WTC11 (cell line): ENCODE measurements around the gene MAP3K1. TPM values are rescaled to one million over a fixed set of nuclear protein-coding genes. Genes with fewer than 3 reads are reported as not detected.

Experiments
- ATAC-seq: fragments of 200-7000 bp; cut with Tn5 transposase; 2 replicates; pipeline ENCODE4 v1.10.0; 2021; ENCODE audit warnings: mild to moderate bottlenecking, moderate library complexity
- CTCF ChIA-PET: fragments of 300-600 bp; sonication (Branson Sonifier 250); formaldehyde crosslinking; loops from one replicate; lab custom pipeline; 2021; ENCODE audit warnings: antibody characterized with exemption; lab: Charles Lee
- POLR2A ChIA-PET: fragments of 350-600 bp; sonication (Branson Sonifier 250); formaldehyde crosslinking; loops from one replicate; lab custom pipeline; 2021; ENCODE audit warnings: antibody characterized with exemption; lab: Charles Lee
- DNase-seq: peaks from one replicate; pipeline ENCODE4 v3.0.0; 2021; ENCODE audit warnings: low spot score
- H3K27ac Mint-ChIP-seq: 2 replicates; pipeline ENCODE4 v1.8.0; 2021; ENCODE audit warnings: mixed read lengths
- H3K27me3 Mint-ChIP-seq: 2 replicates; pipeline ENCODE4 v1.8.0; 2021; ENCODE audit warnings: low read depth, mild to moderate bottlenecking, moderate library complexity, mixed read lengths
- H3K36me3 Mint-ChIP-seq: 2 replicates; pipeline ENCODE4 v1.8.0; 2021; ENCODE audit warnings: mixed read lengths
- H3K4me1 Mint-ChIP-seq: 2 replicates; pipeline ENCODE4 v1.8.0; 2022; ENCODE audit warnings: mixed read lengths
- H3K4me3 Mint-ChIP-seq: 2 replicates; pipeline ENCODE4 v1.8.0; 2021; ENCODE audit warnings: mild to moderate bottlenecking, moderate library complexity, mixed read lengths
- H3K9me3 Mint-ChIP-seq: 2 replicates; pipeline ENCODE4 v1.8.0; 2021; ENCODE audit warnings: mixed read lengths
- ATF1 ChIP-seq: sonication (generic); formaldehyde crosslinking; IDR thresholded peaks from 2 replicates; pipeline ENCODE4 v1.8.1; 2023; ENCODE audit warnings: mild to moderate bottlenecking, moderate library complexity, missing genetic modification reagents
- CREM ChIP-seq: sonication (generic); formaldehyde crosslinking; IDR thresholded peaks from 2 replicates; pipeline ENCODE4 v1.8.1; 2022; ENCODE audit warnings: mild to moderate bottlenecking, missing genetic modification reagents, moderate library complexity
- ETV6 ChIP-seq: sonication (generic); formaldehyde crosslinking; IDR thresholded peaks from 2 replicates; pipeline ENCODE4 v1.8.1; 2022; ENCODE audit warnings: mild to moderate bottlenecking, missing genetic modification reagents
- GABPB1 ChIP-seq: sonication (generic); formaldehyde crosslinking; IDR thresholded peaks from 2 replicates; pipeline ENCODE4 v1.8.1; 2023; ENCODE audit warnings: mild to moderate bottlenecking, missing genetic modification reagents
- GRHL2 ChIP-seq: fragments of 250-450 bp; sonication (Bioruptor Pico); IDR thresholded peaks from 2 replicates; pipeline ENCODE4 v1.8.0; 2022; ENCODE audit warnings: mild to moderate bottlenecking, moderate library complexity; ENCODE audit not compliant: insufficient replicate concordance, severe bottlenecking
- GTF2I ChIP-seq: fragments of 250-450 bp; sonication (Bioruptor Pico); conservative IDR thresholded peaks from 2 replicates; pipeline ENCODE4 v1.4.0; 2021; ENCODE audit warnings: mild to moderate bottlenecking
- IRF2 ChIP-seq: sonication (generic); formaldehyde crosslinking; IDR thresholded peaks from 2 replicates; pipeline ENCODE4 v1.8.0; 2022; ENCODE audit warnings: low read depth, missing genetic modification reagents, borderline replicate concordance
- MXD4 ChIP-seq: fragments of 250-450 bp; sonication (Bioruptor Pico); IDR thresholded peaks from 2 replicates; pipeline ENCODE4 v1.8.0; 2021; ENCODE audit warnings: mild to moderate bottlenecking, moderate library complexity, borderline replicate concordance
- NR2C2 ChIP-seq: sonication (generic); formaldehyde crosslinking; IDR thresholded peaks from 2 replicates; pipeline ENCODE4 v1.8.0; 2022; ENCODE audit warnings: mild to moderate bottlenecking, missing genetic modification reagents
- SMAD3 ChIP-seq: sonication (generic); formaldehyde crosslinking; IDR thresholded peaks from 2 replicates; pipeline ENCODE4 v1.8.0; 2022; ENCODE audit warnings: missing genetic modification reagents, mild to moderate bottlenecking, borderline replicate concordance
- SP1 ChIP-seq: sonication (generic); formaldehyde crosslinking; conservative IDR thresholded peaks from 2 replicates; pipeline ENCODE4 v1.8.1; 2022; ENCODE audit warnings: missing genetic modification reagents
- ZBTB21 ChIP-seq: sonication (generic); formaldehyde crosslinking; IDR thresholded peaks from 2 replicates; pipeline ENCODE4 v1.8.1; 2023; ENCODE audit warnings: mild to moderate bottlenecking, missing genetic modification reagents, borderline replicate concordance
- ZNF232 ChIP-seq: sonication (generic); formaldehyde crosslinking; IDR thresholded peaks from 2 replicates; pipeline ENCODE4 v1.8.0; 2022; ENCODE audit warnings: mild to moderate bottlenecking, missing genetic modification reagents
- ZNF317 ChIP-seq: sonication (generic); formaldehyde crosslinking; IDR thresholded peaks from 2 replicates; pipeline ENCODE4 v1.8.1; 2023; ENCODE audit warnings: low read depth, mild to moderate bottlenecking, moderate library complexity, missing genetic modification reagents, borderline replicate concordance
- ZNF416 ChIP-seq: fragments of 250-450 bp; sonication (Bioruptor Pico); IDR thresholded peaks from 2 replicates; pipeline ENCODE4 v1.9.0; 2021; ENCODE audit warnings: mild to moderate bottlenecking, inconsistent platforms
- ZNF671 ChIP-seq: fragments of 250-450 bp; sonication (Bioruptor Pico); IDR thresholded peaks from 2 replicates; pipeline ENCODE4 v1.8.0; 2021; ENCODE audit warnings: mild to moderate bottlenecking
- total RNA-seq: library from RNA; stranded (reverse); gene quantifications from 3 replicates; pipeline ENCODE4 v1.2.3, GENCODE V29; 2021
- TF ChIP-seq, protein P1 (sequence below): sonication (generic); formaldehyde crosslinking; IDR thresholded peaks from 2 replicates; pipeline ENCODE4 v1.8.1; 2023; ENCODE audit warnings: mild to moderate bottlenecking, missing genetic modification reagents, moderate library complexity
- TF ChIP-seq, protein P2 (sequence below): sonication (generic); formaldehyde crosslinking; conservative IDR thresholded peaks from 2 replicates; pipeline ENCODE4 v1.8.1; 2022; ENCODE audit warnings: mild to moderate bottlenecking, missing genetic modification reagents
- TF ChIP-seq, protein P3 (sequence below): sonication (generic); formaldehyde crosslinking; IDR thresholded peaks from 2 replicates; pipeline ENCODE4 v1.8.1; 2022; ENCODE audit warnings: mild to moderate bottlenecking, missing genetic modification reagents, moderate library complexity, borderline replicate concordance
- TF ChIP-seq, protein P4 (sequence below): sonication (generic); formaldehyde crosslinking; IDR thresholded peaks from 2 replicates; pipeline ENCODE4 v1.8.1; 2022; ENCODE audit warnings: low read depth, mild to moderate bottlenecking, moderate library complexity, missing genetic modification reagents, borderline replicate concordance
- TF ChIP-seq, protein P5 (sequence below): sonication (generic); formaldehyde crosslinking; IDR thresholded peaks from 2 replicates; pipeline ENCODE4 v1.8.0; 2022; ENCODE audit warnings: mild to moderate bottlenecking, missing genetic modification reagents
- TF ChIP-seq, protein P6 (sequence below): sonication (generic); formaldehyde crosslinking; IDR thresholded peaks from 2 replicates; pipeline ENCODE4 v1.8.0; 2022; ENCODE audit warnings: mild to moderate bottlenecking, missing genetic modification reagents
- TF ChIP-seq, protein P7 (sequence below): sonication (generic); formaldehyde crosslinking; IDR thresholded peaks from 2 replicates; pipeline ENCODE4 v1.8.1; 2023; ENCODE audit warnings: mild to moderate bottlenecking, missing genetic modification reagents, borderline replicate concordance

The MAP3K1 gene
- total RNA-seq, 1 experiment from 2014 or later: 16.3 TPM

DNA sequence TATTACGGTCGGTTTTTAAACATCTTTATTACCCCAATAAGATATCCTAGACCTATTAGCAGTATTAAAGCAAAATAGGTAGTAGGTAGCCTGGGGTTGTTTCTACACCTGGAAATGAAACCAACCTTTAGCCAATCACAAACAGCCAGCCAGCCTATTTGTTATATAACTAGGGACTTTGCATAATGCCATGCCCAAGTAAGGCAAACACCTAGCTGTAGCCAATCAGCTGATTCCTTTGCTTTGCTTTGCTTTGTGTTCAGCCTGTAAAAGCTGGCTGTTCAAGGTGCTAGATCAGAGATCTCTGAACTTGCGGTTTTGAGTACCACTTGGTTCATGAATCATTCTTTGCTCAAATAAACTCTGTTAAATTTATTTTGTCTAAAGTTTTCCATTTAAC lies 47.6 kb downstream of the MAP3K1 start:
- peaks cover 2% of the 10 kb centered on the region; the same call in 1 of the 2 replicates for H3K4me1 Mint-ChIP-seq
- H3K27me3 Mint-ChIP-seq: no peaks in the 10 kb centered on the region
- POLR2A ChIA-PET: no interaction called here
- no peak for ATAC-seq
- no peak for DNase-seq
- no peak overlapping the region for H3K27ac Mint-ChIP-seq
- no peak overlapping the region for H3K4me3 Mint-ChIP-seq
- TF ChIP-seq IRF2 (CRISPR knock-in tag) (no peak), SMAD3 (CRISPR knock-in tag) (no peak), ZNF671 (CRISPR knock-in tag) (no peak), ZNF317 (CRISPR knock-in tag) (no peak), NR2C2 (CRISPR knock-in tag) (no peak), SP1 (CRISPR knock-in tag) (no peak)
- TF ChIP-seq, protein P1, sequence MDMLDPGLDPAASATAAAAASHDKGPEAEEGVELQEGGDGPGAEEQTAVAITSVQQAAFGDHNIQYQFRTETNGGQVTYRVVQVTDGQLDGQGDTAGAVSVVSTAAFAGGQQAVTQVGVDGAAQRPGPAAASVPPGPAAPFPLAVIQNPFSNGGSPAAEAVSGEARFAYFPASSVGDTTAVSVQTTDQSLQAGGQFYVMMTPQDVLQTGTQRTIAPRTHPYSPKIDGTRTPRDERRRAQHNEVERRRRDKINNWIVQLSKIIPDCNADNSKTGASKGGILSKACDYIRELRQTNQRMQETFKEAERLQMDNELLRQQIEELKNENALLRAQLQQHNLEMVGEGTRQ (CRISPR knock-in tag): no peak
- TF ChIP-seq, protein P2, sequence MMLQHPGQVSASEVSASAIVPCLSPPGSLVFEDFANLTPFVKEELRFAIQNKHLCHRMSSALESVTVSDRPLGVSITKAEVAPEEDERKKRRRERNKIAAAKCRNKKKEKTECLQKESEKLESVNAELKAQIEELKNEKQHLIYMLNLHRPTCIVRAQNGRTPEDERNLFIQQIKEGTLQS (CRISPR knock-in tag): no peak
- TF ChIP-seq, protein P3, sequence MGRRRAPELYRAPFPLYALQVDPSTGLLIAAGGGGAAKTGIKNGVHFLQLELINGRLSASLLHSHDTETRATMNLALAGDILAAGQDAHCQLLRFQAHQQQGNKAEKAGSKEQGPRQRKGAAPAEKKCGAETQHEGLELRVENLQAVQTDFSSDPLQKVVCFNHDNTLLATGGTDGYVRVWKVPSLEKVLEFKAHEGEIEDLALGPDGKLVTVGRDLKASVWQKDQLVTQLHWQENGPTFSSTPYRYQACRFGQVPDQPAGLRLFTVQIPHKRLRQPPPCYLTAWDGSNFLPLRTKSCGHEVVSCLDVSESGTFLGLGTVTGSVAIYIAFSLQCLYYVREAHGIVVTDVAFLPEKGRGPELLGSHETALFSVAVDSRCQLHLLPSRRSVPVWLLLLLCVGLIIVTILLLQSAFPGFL (CRISPR knock-in tag): no peak
- no peaks in the 10 kb centered on the region for H3K9me3 Mint-ChIP-seq
- CTCF ChIA-PET: no interaction called here
- peaks cover 44% of the 10 kb centered on the region for H3K36me3 Mint-ChIP-seq

DNA sequence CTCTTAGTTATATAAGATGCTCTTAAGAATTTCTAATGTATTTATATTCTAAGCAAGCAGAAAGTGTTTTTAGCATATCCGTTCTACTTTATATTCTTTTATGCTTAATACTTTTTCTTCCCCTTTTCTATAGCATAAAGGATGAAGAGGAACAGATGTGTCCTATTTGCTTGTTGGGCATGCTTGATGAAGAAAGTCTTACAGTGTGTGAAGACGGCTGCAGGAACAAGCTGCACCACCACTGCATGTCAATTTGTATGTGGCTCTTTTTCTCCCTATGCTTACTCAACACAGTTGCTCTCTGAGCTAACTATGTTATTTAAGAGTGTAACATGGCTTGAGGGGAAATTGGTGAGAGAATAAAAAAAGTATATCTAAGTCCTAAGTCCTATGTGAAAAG lies 56.4 kb downstream of the MAP3K1 start:
- ATAC-seq: no peak
- no peaks in the 10 kb centered on the region for H3K4me1 Mint-ChIP-seq
- CTCF ChIA-PET: interaction anchor here (0.7 kb wide), 1 partner anchor 601 kb away, joined by 3 read pairs; no protein-coding TSS in a partner anchor
- TF ChIP-seq GRHL2 (CRISPR knock-in tag) (no peak), GTF2I (CRISPR knock-in tag) (no peak), ZNF232 (CRISPR knock-in tag) (no peak), ATF1 (CRISPR knock-in tag) (no peak), CREM (CRISPR knock-in tag) (no peak), ETV6 (CRISPR knock-in tag) (no peak), MXD4 (CRISPR knock-in tag) (no peak), ZNF416 (CRISPR knock-in tag) (no peak), ZBTB21 (CRISPR knock-in tag) (no peak), NR2C2 (CRISPR knock-in tag) (no peak), GABPB1 (no peak)
- TF ChIP-seq, protein P3 (CRISPR knock-in tag): no peak
- TF ChIP-seq, protein P4, sequence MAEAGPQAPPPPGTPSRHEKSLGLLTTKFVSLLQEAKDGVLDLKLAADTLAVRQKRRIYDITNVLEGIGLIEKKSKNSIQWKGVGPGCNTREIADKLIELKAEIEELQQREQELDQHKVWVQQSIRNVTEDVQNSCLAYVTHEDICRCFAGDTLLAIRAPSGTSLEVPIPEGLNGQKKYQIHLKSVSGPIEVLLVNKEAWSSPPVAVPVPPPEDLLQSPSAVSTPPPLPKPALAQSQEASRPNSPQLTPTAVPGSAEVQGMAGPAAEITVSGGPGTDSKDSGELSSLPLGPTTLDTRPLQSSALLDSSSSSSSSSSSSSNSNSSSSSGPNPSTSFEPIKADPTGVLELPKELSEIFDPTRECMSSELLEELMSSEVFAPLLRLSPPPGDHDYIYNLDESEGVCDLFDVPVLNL (CRISPR knock-in tag): no peak
- TF ChIP-seq, protein P5, sequence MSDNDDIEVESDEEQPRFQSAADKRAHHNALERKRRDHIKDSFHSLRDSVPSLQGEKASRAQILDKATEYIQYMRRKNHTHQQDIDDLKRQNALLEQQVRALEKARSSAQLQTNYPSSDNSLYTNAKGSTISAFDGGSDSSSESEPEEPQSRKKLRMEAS (CRISPR knock-in tag): no peak
- TF ChIP-seq, protein P6, sequence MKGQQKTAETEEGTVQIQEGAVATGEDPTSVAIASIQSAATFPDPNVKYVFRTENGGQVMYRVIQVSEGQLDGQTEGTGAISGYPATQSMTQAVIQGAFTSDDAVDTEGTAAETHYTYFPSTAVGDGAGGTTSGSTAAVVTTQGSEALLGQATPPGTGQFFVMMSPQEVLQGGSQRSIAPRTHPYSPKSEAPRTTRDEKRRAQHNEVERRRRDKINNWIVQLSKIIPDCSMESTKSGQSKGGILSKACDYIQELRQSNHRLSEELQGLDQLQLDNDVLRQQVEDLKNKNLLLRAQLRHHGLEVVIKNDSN (CRISPR knock-in tag): no peak
- TF ChIP-seq, protein P7, sequence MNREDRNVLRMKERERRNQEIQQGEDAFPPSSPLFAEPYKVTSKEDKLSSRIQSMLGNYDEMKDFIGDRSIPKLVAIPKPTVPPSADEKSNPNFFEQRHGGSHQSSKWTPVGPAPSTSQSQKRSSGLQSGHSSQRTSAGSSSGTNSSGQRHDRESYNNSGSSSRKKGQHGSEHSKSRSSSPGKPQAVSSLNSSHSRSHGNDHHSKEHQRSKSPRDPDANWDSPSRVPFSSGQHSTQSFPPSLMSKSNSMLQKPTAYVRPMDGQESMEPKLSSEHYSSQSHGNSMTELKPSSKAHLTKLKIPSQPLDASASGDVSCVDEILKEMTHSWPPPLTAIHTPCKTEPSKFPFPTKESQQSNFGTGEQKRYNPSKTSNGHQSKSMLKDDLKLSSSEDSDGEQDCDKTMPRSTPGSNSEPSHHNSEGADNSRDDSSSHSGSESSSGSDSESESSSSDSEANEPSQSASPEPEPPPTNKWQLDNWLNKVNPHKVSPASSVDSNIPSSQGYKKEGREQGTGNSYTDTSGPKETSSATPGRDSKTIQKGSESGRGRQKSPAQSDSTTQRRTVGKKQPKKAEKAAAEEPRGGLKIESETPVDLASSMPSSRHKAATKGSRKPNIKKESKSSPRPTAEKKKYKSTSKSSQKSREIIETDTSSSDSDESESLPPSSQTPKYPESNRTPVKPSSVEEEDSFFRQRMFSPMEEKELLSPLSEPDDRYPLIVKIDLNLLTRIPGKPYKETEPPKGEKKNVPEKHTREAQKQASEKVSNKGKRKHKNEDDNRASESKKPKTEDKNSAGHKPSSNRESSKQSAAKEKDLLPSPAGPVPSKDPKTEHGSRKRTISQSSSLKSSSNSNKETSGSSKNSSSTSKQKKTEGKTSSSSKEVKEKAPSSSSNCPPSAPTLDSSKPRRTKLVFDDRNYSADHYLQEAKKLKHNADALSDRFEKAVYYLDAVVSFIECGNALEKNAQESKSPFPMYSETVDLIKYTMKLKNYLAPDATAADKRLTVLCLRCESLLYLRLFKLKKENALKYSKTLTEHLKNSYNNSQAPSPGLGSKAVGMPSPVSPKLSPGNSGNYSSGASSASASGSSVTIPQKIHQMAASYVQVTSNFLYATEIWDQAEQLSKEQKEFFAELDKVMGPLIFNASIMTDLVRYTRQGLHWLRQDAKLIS (CRISPR knock-in tag): no peak
- TF ChIP-seq, all 79 proteins: peak for 0
- Mint-ChIP-seq H3K27me3 (no peaks in the 10 kb centered on the region), H3K27ac (no peak overlapping the region), H3K36me3 (peaks cover 35% of the 10 kb centered on the region), H3K9me3 (no peaks in the 10 kb centered on the region), H3K4me3 (no peak overlapping the region)
- DNase-seq: no peak
- POLR2A ChIA-PET: no interaction called here
